Mesendoderm (in vitro differentiated cells): Measurements from ENCODE around the gene SH3GL3.

Experiments used
- DNase-seq: peaks from one replicate; pipeline ENCODE4 v3.0.0; 2013
- H2AK5ac ChIP-seq: 2 replicates; pipeline ENCODE4 v1.6.1; 2013; ENCODE audit warnings: low read length, inconsistent platforms
- H2BK120ac ChIP-seq: 2 replicates; pipeline ENCODE4 v1.6.1; 2013; ENCODE audit warnings: low read depth, mild to moderate bottlenecking, low read length, moderate library complexity, mixed read lengths
- H2BK15ac ChIP-seq: replicated peaks from 2 replicates; pipeline ENCODE4 v1.6.1; 2013; ENCODE audit warnings: low read depth, mild to moderate bottlenecking, moderate library complexity
- H2BK5ac ChIP-seq: 2 replicates; pipeline ENCODE4 v1.6.1; 2013; ENCODE audit warnings: low read length, inconsistent platforms
- H3K18ac ChIP-seq: 2 replicates; pipeline ENCODE4 v1.6.1; 2013; ENCODE audit warnings: mild to moderate bottlenecking, low read length, mixed read lengths
- H3K23ac ChIP-seq: one replicate; pipeline ENCODE4 v1.6.1; 2013; ENCODE audit warnings: low read length
- H3K27ac ChIP-seq: 2 replicates; pipeline ENCODE4 v1.5.1; 2013; ENCODE audit warnings: low read depth, mild to moderate bottlenecking, inconsistent platforms, low read length, moderate library complexity
- H3K27me3 ChIP-seq: 2 replicates; pipeline ENCODE4 v1.6.1; 2013; ENCODE audit warnings: low read length, control low read depth, mild to moderate bottlenecking, inconsistent platforms; ENCODE audit not compliant: insufficient read depth, poor library complexity
- H3K36me3 ChIP-seq: 2 replicates; pipeline ENCODE4 v1.6.1; 2013; ENCODE audit warnings: low read length, inconsistent platforms; ENCODE audit not compliant: control insufficient read depth, insufficient read depth
- H3K4ac ChIP-seq: one replicate; pipeline ENCODE4 v1.6.1; 2013; ENCODE audit warnings: low read depth, mild to moderate bottlenecking, low read length, moderate library complexity
- H3K4me1 ChIP-seq: 2 replicates; pipeline ENCODE4 v1.6.1; 2013; ENCODE audit warnings: low read depth, low read length, inconsistent platforms; ENCODE audit not compliant: control insufficient read depth
- H3K4me2 ChIP-seq: 2 replicates; pipeline ENCODE4 v1.6.1; 2013; ENCODE audit warnings: low read length
- H3K4me3 ChIP-seq: 2 replicates; pipeline ENCODE4 v1.5.1; 2013; ENCODE audit warnings: mild to moderate bottlenecking, low read length
- H3K56ac ChIP-seq: one replicate; pipeline ENCODE4 v1.6.1; 2013; ENCODE audit warnings: low read length
- H3K79me1 ChIP-seq: 2 replicates; pipeline ENCODE4 v1.6.1; 2013; ENCODE audit warnings: low read length, inconsistent platforms
- H3K79me2 ChIP-seq: 2 replicates; pipeline ENCODE4 v1.6.1; 2013; ENCODE audit warnings: mild to moderate bottlenecking, low read length; ENCODE audit not compliant: control insufficient read depth, insufficient read depth
- H3K9ac ChIP-seq: 2 replicates; pipeline ENCODE4 v1.6.1; 2013; ENCODE audit warnings: low read length, inconsistent platforms
- H4K5ac ChIP-seq: one replicate; pipeline ENCODE4 v1.6.1; 2013; ENCODE audit warnings: low read length
- H4K8ac ChIP-seq: one replicate; pipeline ENCODE4 v1.6.1; 2013; ENCODE audit warnings: low read depth, mild to moderate bottlenecking, control low read depth, low read length, moderate library complexity
- WGBS: extraction: QIAGEN DNeasy Blood & Tissue Kit; methylation state at CpG from one replicate; pipeline ENCODE4 v1.1.7; 2013; ENCODE audit warnings: low lambda C conversion rate, missing lambda C conversion rate; ENCODE audit not compliant: insufficient coverage; ENCODE audit errors: extremely low coverage; 5-methylcytosine and 5-hydroxymethylcytosine counted together

Gene SH3GL3

DNA sequence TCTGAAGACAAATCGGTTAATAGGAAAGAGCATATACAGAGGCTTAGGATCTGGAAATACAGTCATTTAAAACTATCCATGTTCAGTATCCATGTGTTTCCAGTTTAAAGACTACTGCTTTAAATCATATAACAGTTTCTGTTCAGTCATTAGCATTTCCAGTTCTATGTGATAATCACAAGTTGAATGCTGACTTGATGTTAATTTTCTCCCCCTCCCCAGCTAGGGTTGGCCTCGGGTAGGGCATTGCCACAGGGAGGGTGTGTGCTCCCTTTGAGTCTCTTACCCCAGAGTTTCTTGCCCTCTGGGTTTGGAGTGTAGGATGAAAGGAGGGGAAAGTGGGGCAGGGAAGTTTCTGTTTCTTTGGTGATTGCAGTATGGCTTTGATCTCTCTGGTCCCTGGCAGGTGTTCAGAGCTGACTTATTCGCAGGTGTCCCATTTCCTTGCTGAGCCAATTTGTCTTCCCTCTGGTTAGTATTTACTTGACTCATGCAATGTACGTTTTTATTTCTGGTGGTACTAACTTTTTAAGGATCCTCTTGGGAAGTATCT, 86.3 kb downstream of the SH3GL3 start:
- H3K4me2 ChIP-seq, result no peak overlapping the region
- H4K5ac ChIP-seq, result no peak overlapping the region
- no peak overlapping the region for H2BK120ac ChIP-seq
- no peak overlapping the region for H3K27ac ChIP-seq
- H4K8ac ChIP-seq, result no peak overlapping the region
- H2BK15ac ChIP-seq, result no peak overlapping the region
- H3K56ac ChIP-seq, result no peak overlapping the region
- peaks cover 2% of the 10 kb centered on the region for H3K79me2 ChIP-seq
- no CpG with 5 or more reads among the region's 4 CpGs for WGBS
- no peak overlapping the region for H2AK5ac ChIP-seq
- H3K36me3 ChIP-seq, result no peaks in the 10 kb centered on the region
- peaks cover 7% of the 10 kb centered on the region for H3K79me1 ChIP-seq
- DNase-seq, result no peak
- H3K9ac ChIP-seq, result no peak overlapping the region
- H3K4me1 ChIP-seq, result no peaks in the 10 kb centered on the region
- no peak overlapping the region for H2BK5ac ChIP-seq
- H3K27me3 ChIP-seq, result no peaks in the 10 kb centered on the region
- H3K18ac ChIP-seq, result no peak overlapping the region
- H3K4ac ChIP-seq, result no peak overlapping the region
- H3K4me3 ChIP-seq, result no peak overlapping the region
- H3K23ac ChIP-seq, result no peak overlapping the region

DNA sequence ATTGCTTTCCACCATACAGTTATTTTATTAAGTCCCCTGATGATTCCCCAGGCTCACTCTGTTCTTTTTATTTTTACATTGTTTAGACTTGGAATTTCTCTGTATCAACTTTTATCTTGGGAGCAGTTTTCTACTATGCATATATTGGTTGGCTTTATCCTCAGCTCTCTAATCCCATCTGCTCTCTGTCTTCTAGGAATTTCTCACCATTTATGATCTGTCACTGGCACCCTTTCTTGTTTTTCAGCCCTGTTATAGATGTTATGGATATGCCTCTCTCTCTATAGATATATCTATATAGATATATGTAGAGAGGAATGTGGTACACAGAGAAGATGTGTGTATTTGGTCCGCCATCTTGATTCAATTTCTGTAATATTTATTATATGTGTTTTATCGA, 90.5 kb downstream of the SH3GL3 start:
- Histone ChIP-seq H2AK5ac (no peak overlapping the region), H3K23ac (no peak overlapping the region), H3K27ac (no peak overlapping the region), H3K9ac (no peak overlapping the region), H3K4me1 (no peaks in the 10 kb centered on the region), H3K56ac (no peak overlapping the region), H3K27me3 (no peaks in the 10 kb centered on the region), H3K18ac (no peak overlapping the region), H2BK15ac (no peak overlapping the region), H3K79me2 (no peaks in the 10 kb centered on the region), H3K36me3 (no peaks in the 10 kb centered on the region), H3K79me1 (no peaks in the 10 kb centered on the region), H4K5ac (no peak overlapping the region), H3K4ac (no peak overlapping the region), H3K4me2 (no peak overlapping the region), H4K8ac (no peak overlapping the region), H2BK120ac (no peak overlapping the region), H2BK5ac (no peak overlapping the region), H3K4me3 (no peak overlapping the region)
- WGBS, result 100% methylated on average over 2 of the region's 2 CpGs
- peak; percentile 32 for DNase-seq

GRCh38 chr15:83538682-83539081, 91.5 kb downstream of the SH3GL3 start:
- H3K4me1 ChIP-seq, result no peaks in the 10 kb centered on the region
- no peak overlapping the region for H4K8ac ChIP-seq
- H3K4ac ChIP-seq, result no peak overlapping the region
- no peak overlapping the region for H3K4me2 ChIP-seq
- H3K27ac ChIP-seq, result no peak overlapping the region
- no peaks in the 10 kb centered on the region for H3K36me3 ChIP-seq
- H4K5ac ChIP-seq, result no peak overlapping the region
- H2BK15ac ChIP-seq, result no peak overlapping the region
- no peak overlapping the region for H3K4me3 ChIP-seq
- H2AK5ac ChIP-seq, result no peak overlapping the region
- H2BK120ac ChIP-seq, result no peak overlapping the region
- H3K79me1 ChIP-seq, result no peaks in the 10 kb centered on the region
- H3K9ac ChIP-seq, result no peak overlapping the region
- H3K79me2 ChIP-seq, result no peaks in the 10 kb centered on the region
- no peak overlapping the region for H3K23ac ChIP-seq
- no peak overlapping the region for H3K56ac ChIP-seq
- no peak overlapping the region for H2BK5ac ChIP-seq
- H3K27me3 ChIP-seq, result no peaks in the 10 kb centered on the region
- no peak for DNase-seq
- H3K18ac ChIP-seq, result no peak overlapping the region

GRCh38 chr15:83545804-83546511, 98.8 kb downstream of the SH3GL3 start:
- H2BK120ac ChIP-seq, result no peak overlapping the region
- no peaks in the 10 kb centered on the region for H3K27me3 ChIP-seq
- no peak overlapping the region for H3K4me2 ChIP-seq
- WGBS, result no CpG with 5 or more reads among the region's 1 CpG
- no peak overlapping the region for H2BK15ac ChIP-seq
- peak; percentile 76 for DNase-seq
- H3K4ac ChIP-seq, result no peak overlapping the region
- H3K4me3 ChIP-seq, result no peak overlapping the region
- H4K5ac ChIP-seq, result no peak overlapping the region
- no peak overlapping the region for H2AK5ac ChIP-seq
- H3K56ac ChIP-seq, result peak overlapping the region; percentile 64
- H4K8ac ChIP-seq, result no peak overlapping the region
- peak overlapping the region; percentile 55 for H3K27ac ChIP-seq
- no peak overlapping the region for H3K9ac ChIP-seq
- H3K79me1 ChIP-seq, result peaks cover 1% of the 10 kb centered on the region
- H2BK5ac ChIP-seq, result no peak overlapping the region
- H3K4me1 ChIP-seq, result peaks cover 9% of the 10 kb centered on the region
- H3K79me2 ChIP-seq, result no peaks in the 10 kb centered on the region
- no peak overlapping the region for H3K23ac ChIP-seq
- peak overlapping the region; percentile 5 for H3K18ac ChIP-seq
- H3K36me3 ChIP-seq, result no peaks in the 10 kb centered on the region

DNA sequence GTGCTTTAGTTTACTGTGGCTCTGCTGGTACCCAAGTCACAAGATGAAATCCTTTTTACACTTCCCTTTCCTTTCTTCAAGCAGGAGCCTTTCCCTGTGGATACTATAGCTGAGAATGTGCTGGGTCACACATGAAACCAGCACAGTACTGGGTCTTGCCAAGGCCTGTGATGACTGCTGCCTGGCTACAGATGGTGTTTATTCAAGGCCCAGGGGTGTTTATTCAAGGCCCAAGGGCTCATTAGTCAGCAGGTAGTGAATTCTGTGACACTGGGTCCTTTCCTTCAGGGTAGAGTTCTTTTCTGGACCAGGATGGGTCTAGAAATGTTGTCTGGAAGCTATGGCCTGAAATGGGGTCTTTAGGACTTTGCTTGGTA, 99.4 kb downstream of the SH3GL3 start:
- peak; percentile 60 for DNase-seq
- Histone ChIP-seq H3K23ac (peak overlapping the region; percentile 57), H3K79me2 (no peaks in the 10 kb centered on the region), H3K4me1 (peaks cover 9% of the 10 kb centered on the region), H2AK5ac (no peak overlapping the region), H3K27ac (peak overlapping the region; percentile 55), H3K18ac (peak overlapping the region; percentile 4), H3K4me3 (no peak overlapping the region), H4K8ac (no peak overlapping the region), H3K79me1 (peaks cover 1% of the 10 kb centered on the region), H4K5ac (no peak overlapping the region), H2BK120ac (no peak overlapping the region), H2BK15ac (no peak overlapping the region), H2BK5ac (no peak overlapping the region), H3K36me3 (no peaks in the 10 kb centered on the region), H3K27me3 (no peaks in the 10 kb centered on the region), H3K4ac (no peak overlapping the region), H3K4me2 (no peak overlapping the region), H3K56ac (no peak overlapping the region), H3K9ac (no peak overlapping the region)

GRCh38 chr15:83547168-83547567, 100.0 kb downstream of the SH3GL3 start:
- Histone ChIP-seq H3K9ac (no peak overlapping the region), H4K5ac (no peak overlapping the region), H3K23ac (no peak overlapping the region), H3K79me1 (peaks cover 1% of the 10 kb centered on the region), H2BK120ac (no peak overlapping the region), H2AK5ac (no peak overlapping the region), H3K27ac (no peak overlapping the region), H3K79me2 (no peaks in the 10 kb centered on the region), H3K18ac (no peak overlapping the region), H3K4me2 (no peak overlapping the region), H3K56ac (no peak overlapping the region), H4K8ac (no peak overlapping the region), H3K27me3 (no peaks in the 10 kb centered on the region), H3K4ac (no peak overlapping the region), H2BK15ac (no peak overlapping the region), H2BK5ac (no peak overlapping the region), H3K4me3 (no peak overlapping the region), H3K4me1 (peaks cover 9% of the 10 kb centered on the region), H3K36me3 (no peaks in the 10 kb centered on the region)
- no CpG with 5 or more reads among the region's 4 CpGs for WGBS
- DNase-seq, result peak; percentile 50
